ENCODE results near the gene RERE.

GRCh38 chr1:8303141-8303540 is 514.3 kb downstream of the RERE start:
- TF ChIP-seq CTCF (IDR thresholded peaks at IDR 0.05) (no peak), POLR2A (IDR thresholded peaks at IDR 0.05) (no peak), POLR2AphosphoS5 (IDR thresholded peaks at IDR 0.05; ENCODE audit: insufficient read depth in 1 of 2, low read depth in 1 of 2) (no peak)
